Karpas-422 (cell line): ENCODE measurements around the gene ZNF24. TPM values are rescaled to one million over a fixed set of nuclear protein-coding genes. Genes with fewer than 3 reads are reported as not detected.

Experiments used
- DNase-seq: peaks from one replicate; pipeline ENCODE4 v3.0.0-alpha.2; 2015
- H2AFZ ChIP-seq: fragments of 200-600 bp; sonication (generic); 2 replicates; pipeline ENCODE4 v1.6.1; 2014; ENCODE audit warnings: antibody characterized with exemption, low read length, mixed read lengths
- H3K27ac ChIP-seq: fragments of 200-600 bp; sonication (generic); 2 replicates; pipeline ENCODE4 v1.5.1; 2014; ENCODE audit warnings: mild to moderate bottlenecking, low read length, moderate library complexity
- H3K27me3 ChIP-seq: fragments of 200-600 bp; sonication (generic); 2 replicates; pipeline ENCODE4 v1.6.1; 2014; ENCODE audit warnings: low read length, mixed read lengths
- H3K36me3 ChIP-seq: fragments of 200-600 bp; sonication (generic); 2 replicates; pipeline ENCODE4 v1.6.1; 2014; ENCODE audit warnings: low read length, mixed read lengths; ENCODE audit not compliant: insufficient read depth
- H3K4me1 ChIP-seq: fragments of 200-600 bp; sonication (generic); 2 replicates; pipeline ENCODE4 v1.6.1; 2014; ENCODE audit warnings: mild to moderate bottlenecking, low read length, mixed read lengths
- H3K4me2 ChIP-seq: fragments of 200-600 bp; sonication (generic); 2 replicates; pipeline ENCODE4 v1.6.1; 2014; ENCODE audit warnings: low read length, low read depth, mild to moderate bottlenecking; ENCODE audit not compliant: poor library complexity, severe bottlenecking
- H3K4me3 ChIP-seq: fragments of 200-600 bp; sonication (generic); 2 replicates; pipeline ENCODE4 v1.5.1; 2014; ENCODE audit warnings: mild to moderate bottlenecking, antibody characterized with exemption, low read length, mixed read lengths
- H3K79me2 ChIP-seq: fragments of 200-600 bp; sonication (generic); 2 replicates; pipeline ENCODE4 v1.6.1; 2014; ENCODE audit warnings: mild to moderate bottlenecking, low read length, mixed read lengths
- H3K9ac ChIP-seq: fragments of 200-600 bp; sonication (generic); 2 replicates; pipeline ENCODE4 v1.6.0; 2014; ENCODE audit warnings: low read length
- H3K9me2 ChIP-seq: fragments of 200-600 bp; sonication (generic), shearing (Covaris generic); replicated peaks from 2 replicates; pipeline ENCODE4 v1.6.0; 2014; ENCODE audit warnings: mild to moderate bottlenecking, low read length, moderate library complexity; ENCODE audit not compliant: insufficient read depth
- H3K9me3 ChIP-seq: fragments of 300-700, 200-600 bp; sonication (generic); 2 replicates; pipeline ENCODE4 v1.6.1; 2014; ENCODE audit warnings: low read length, mixed read lengths
- H4K20me1 ChIP-seq: fragments of 200-600 bp; sonication (generic); 2 replicates; pipeline ENCODE4 v1.6.1; 2014; ENCODE audit warnings: mild to moderate bottlenecking, antibody characterized with exemption, low read length, low read depth; ENCODE audit not compliant: insufficient read depth
- total RNA-seq: library from RNA; depleted of rRNA; stranded (reverse); fragments of >200 nt; shearing (Covaris generic); gene quantifications from 2 replicates; pipeline ENCODE4 v1.2.3, GENCODE V29; 2014; ENCODE audit warnings: low replicate concordance

Gene ZNF24
- total RNA-seq, 1 experiment from 2014 or later = 42.6 TPM

DNA sequence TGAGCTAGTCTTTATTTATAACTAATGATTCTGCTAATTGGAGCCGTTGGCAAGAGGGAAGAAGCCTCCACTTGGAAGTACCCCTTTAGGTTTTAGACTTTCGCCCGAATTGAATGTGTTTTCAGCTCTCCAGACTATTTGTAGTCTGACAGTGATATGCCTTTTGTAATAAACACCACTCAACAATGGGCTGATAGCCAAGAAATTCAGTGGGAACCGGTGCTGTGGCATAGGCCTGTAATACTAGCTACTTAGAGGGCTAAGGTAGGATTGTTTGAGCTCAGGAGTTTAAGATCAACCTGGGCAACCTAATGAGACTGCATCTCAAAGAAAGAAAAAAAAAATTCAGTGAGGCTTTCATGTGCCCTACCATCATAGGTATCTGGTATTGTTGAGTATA is 40.6 kb downstream of the ZNF24 start:
- Histone ChIP-seq H3K4me1 (no peaks in the 10 kb centered on the region), H3K27ac (no peak overlapping the region), H3K36me3 (peaks cover 90% of the 10 kb centered on the region), H4K20me1 (no peaks in the 10 kb centered on the region), H3K79me2 (peaks cover 47% of the 10 kb centered on the region), H2AFZ (no peak overlapping the region), H3K9me2 (no peaks in the 10 kb centered on the region), H3K9me3 (peaks cover 62% of the 10 kb centered on the region), H3K9ac (no peak overlapping the region), H3K27me3 (no peaks in the 10 kb centered on the region), H3K4me2 (no peak overlapping the region), H3K4me3 (no peak overlapping the region)
- no peak for DNase-seq

DNA sequence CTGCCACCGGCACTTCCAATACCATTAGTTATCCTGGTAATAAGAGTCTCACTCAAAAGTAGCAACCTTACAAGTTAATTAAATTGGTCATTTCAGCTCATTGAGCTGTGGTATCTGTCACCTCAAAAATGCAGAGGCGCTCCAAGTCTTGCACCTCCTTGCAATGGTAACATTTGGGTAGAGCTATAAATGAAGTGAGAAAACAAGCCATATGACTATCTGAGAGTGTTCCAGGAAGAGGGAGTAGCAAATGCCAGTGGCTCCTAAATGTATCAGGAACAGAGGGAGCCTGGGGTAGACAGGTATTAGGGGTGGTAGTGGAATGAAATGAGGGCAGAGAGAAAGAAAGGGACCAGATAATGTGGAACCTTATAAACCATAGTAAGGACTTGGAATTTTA is 48.2 kb downstream of the ZNF24 start:
- Histone ChIP-seq H2AFZ (no peak overlapping the region), H3K4me1 (peaks cover 9% of the 10 kb centered on the region), H3K79me2 (peaks cover 94% of the 10 kb centered on the region), H4K20me1 (no peaks in the 10 kb centered on the region), H3K9me3 (peaks cover 26% of the 10 kb centered on the region), H3K4me3 (no peak overlapping the region), H3K4me2 (no peak overlapping the region), H3K27ac (no peak overlapping the region), H3K36me3 (peaks cover 90% of the 10 kb centered on the region), H3K9ac (no peak overlapping the region), H3K27me3 (no peaks in the 10 kb centered on the region), H3K9me2 (no peaks in the 10 kb centered on the region)
- no peak for DNase-seq

DNA sequence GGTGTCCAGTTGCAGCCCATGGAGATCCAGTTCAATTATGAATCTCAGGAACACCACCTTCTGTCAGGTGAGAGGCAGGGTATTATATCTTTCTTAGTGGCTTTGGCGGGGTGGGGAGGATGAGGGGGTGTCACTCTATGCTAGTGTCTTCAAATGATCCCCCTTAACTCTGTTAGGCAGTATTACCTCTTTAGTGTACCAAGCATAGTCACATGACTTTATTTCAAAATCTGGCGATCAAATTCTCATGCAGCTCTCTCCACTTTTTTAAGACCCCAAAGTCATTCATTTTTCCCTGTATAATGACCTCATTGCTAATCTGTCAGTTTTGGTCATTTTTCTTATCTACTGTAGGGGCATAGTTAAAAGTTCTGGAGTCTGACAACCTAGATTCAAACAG is 53.1 kb downstream of the ZNF24 start:
- Histone ChIP-seq H3K4me1 (peaks cover 19% of the 10 kb centered on the region), H3K4me2 (peak overlapping the region; percentile 88), H3K36me3 (peaks cover 55% of the 10 kb centered on the region), H4K20me1 (no peaks in the 10 kb centered on the region), H3K4me3 (peak overlapping the region; percentile 99), H3K9me2 (no peaks in the 10 kb centered on the region), H3K27ac (peak overlapping the region; percentile 79; the same call in 1 of the 2 replicates), H3K27me3 (no peaks in the 10 kb centered on the region), H2AFZ (no peak overlapping the region), H3K9ac (peak overlapping the region; percentile 98), H3K79me2 (peaks cover 95% of the 10 kb centered on the region), H3K9me3 (peaks cover 20% of the 10 kb centered on the region)
- DNase-seq = no peak

DNA sequence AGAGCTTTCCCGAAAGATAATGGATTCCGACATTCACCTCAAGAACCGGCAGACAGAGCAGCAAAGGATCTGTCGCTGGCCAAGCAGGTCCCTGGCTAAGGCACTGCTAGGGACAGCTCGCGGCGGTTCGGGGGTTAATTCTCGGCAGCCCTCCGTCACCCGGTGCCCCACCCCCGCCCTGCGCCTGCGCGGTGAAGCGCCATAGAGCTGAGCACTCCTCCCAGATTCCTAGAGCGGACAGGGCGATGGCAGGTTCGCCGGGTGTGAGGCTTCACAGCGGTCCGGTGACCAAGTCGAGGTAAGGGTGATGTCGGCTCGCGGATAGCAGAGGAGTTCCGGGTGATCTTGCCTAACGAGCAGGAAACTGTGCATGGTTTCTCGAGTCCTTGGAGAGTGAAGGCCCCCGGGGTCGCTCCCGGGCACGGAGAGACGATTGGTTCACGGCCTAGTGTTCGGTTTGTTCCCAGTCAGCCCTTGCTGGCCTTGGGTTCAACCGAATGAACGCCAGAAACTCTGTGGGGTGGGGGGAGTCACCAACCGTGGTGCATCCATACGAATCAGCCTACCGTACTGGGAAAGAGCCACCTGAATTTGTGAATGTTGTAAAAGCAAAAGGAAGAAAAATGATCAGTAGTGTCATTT is 54.0 kb downstream of the ZNF24 start, which contains the start of gene ZSCAN30:
TSS of gene ZSCAN30 (minus strand) at position 136 of the 642 bp plus-strand sequence. CDS start 25,877 bp downstream, outside the sequence.
- H3K4me3 ChIP-seq = peak within 1 kb of the TSS; percentile 99
- DNase-seq = peak; percentile 99
- H3K36me3 ChIP-seq = peaks cover 45% of the 10 kb centered on the region
- H2AFZ ChIP-seq = peak within 1 kb of the TSS; percentile 87
- H3K9me2 ChIP-seq = no peaks in the 10 kb centered on the region
- H3K4me1 ChIP-seq = peaks cover 19% of the 10 kb centered on the region
- peak within 1 kb of the TSS; percentile 98 for H3K9ac ChIP-seq
- H3K79me2 ChIP-seq = peaks cover 96% of the 10 kb centered on the region
- peaks cover 27% of the 10 kb centered on the region for H3K9me3 ChIP-seq
- no peaks in the 10 kb centered on the region for H3K27me3 ChIP-seq
- H3K4me2 ChIP-seq = peak within 1 kb of the TSS; percentile 88
- H3K27ac ChIP-seq = peak within 1 kb of the TSS; percentile 79
- no peaks in the 10 kb centered on the region for H4K20me1 ChIP-seq

- Histone ChIP-seq H3K27me3 (no peaks in the 10 kb centered on the region), H2AFZ (peak overlapping the region; percentile 64), H3K9ac (peak overlapping the region; percentile 98), H3K9me2 (no peaks in the 10 kb centered on the region), H3K27ac (peak overlapping the region; percentile 79), H3K9me3 (peaks cover 28% of the 10 kb centered on the region), H3K79me2 (peaks cover 96% of the 10 kb centered on the region), H3K4me2 (peak overlapping the region; percentile 88), H3K4me3 (peak overlapping the region; percentile 99), H4K20me1 (no peaks in the 10 kb centered on the region), H3K4me1 (peaks cover 19% of the 10 kb centered on the region), H3K36me3 (peaks cover 45% of the 10 kb centered on the region)
- peak; percentile 79 for DNase-seq
Measured at GRCh38 chr18:35289727-35290093, 54.5 kb downstream of the ZNF24 start.

- peaks cover 19% of the 10 kb centered on the region for H3K4me1 ChIP-seq
- peak; percentile 52 for DNase-seq
- peaks cover 29% of the 10 kb centered on the region for H3K9me3 ChIP-seq
- H2AFZ ChIP-seq = peak overlapping the region; percentile 64
- H3K79me2 ChIP-seq = peaks cover 96% of the 10 kb centered on the region
- H3K9ac ChIP-seq = peak overlapping the region; percentile 98
- H3K27ac ChIP-seq = peak overlapping the region; percentile 79
- peak overlapping the region; percentile 88 for H3K4me2 ChIP-seq
- no peaks in the 10 kb centered on the region for H3K9me2 ChIP-seq
- peak overlapping the region; percentile 99 for H3K4me3 ChIP-seq
- H3K36me3 ChIP-seq = peaks cover 43% of the 10 kb centered on the region
- no peaks in the 10 kb centered on the region for H4K20me1 ChIP-seq
- H3K27me3 ChIP-seq = no peaks in the 10 kb centered on the region
Measured at GRCh38 chr18:35289293-35289692, 54.9 kb downstream of the ZNF24 start.

GRCh38 chr18:35284841-35285240 is 59.4 kb downstream of the ZNF24 start:
- Histone ChIP-seq H3K36me3 (peaks cover 31% of the 10 kb centered on the region), H3K79me2 (peaks cover 57% of the 10 kb centered on the region), H3K4me1 (peaks cover 6% of the 10 kb centered on the region; the same call in 1 of the 2 replicates), H3K9ac (no peak overlapping the region), H3K27ac (no peak overlapping the region), H3K9me2 (no peaks in the 10 kb centered on the region), H3K4me3 (no peak overlapping the region), H3K4me2 (no peak overlapping the region), H4K20me1 (no peaks in the 10 kb centered on the region), H3K9me3 (peaks cover 33% of the 10 kb centered on the region), H2AFZ (no peak overlapping the region), H3K27me3 (no peaks in the 10 kb centered on the region)
- DNase-seq = no peak

- peaks cover 33% of the 10 kb centered on the region for H3K9me3 ChIP-seq
- H2AFZ ChIP-seq = no peak overlapping the region
- H4K20me1 ChIP-seq = no peaks in the 10 kb centered on the region
- H3K4me3 ChIP-seq = no peak overlapping the region
- H3K27ac ChIP-seq = no peak overlapping the region
- DNase-seq = no peak
- H3K9me2 ChIP-seq = no peaks in the 10 kb centered on the region
- no peak overlapping the region for H3K4me2 ChIP-seq
- H3K9ac ChIP-seq = no peak overlapping the region
- peaks cover 50% of the 10 kb centered on the region for H3K79me2 ChIP-seq
- H3K27me3 ChIP-seq = no peaks in the 10 kb centered on the region
- H3K36me3 ChIP-seq = peaks cover 31% of the 10 kb centered on the region
- H3K4me1 ChIP-seq = peaks cover 3% of the 10 kb centered on the region; the same call in 1 of the 2 replicates
Measured at GRCh38 chr18:35283923-35284794, 60.1 kb downstream of the ZNF24 start.
